DND-41 (cell line): ENCODE measurements around the gene GALNT18.

Source experiments
- EZH2 ChIP-seq: IDR thresholded peaks from 3 replicates; pipeline ENCODE4 v1.6.1; 2012; ENCODE audit warnings: borderline replicate concordance, low read depth, mild to moderate bottlenecking, moderate library complexity, low read length, inconsistent platforms; ENCODE audit not compliant: severe bottlenecking
- TF ChIP-seq, protein P1 (sequence below): IDR thresholded peaks from 2 replicates; pipeline ENCODE4 v1.5.1; 2012; ENCODE audit warnings: borderline replicate concordance, low read length, moderate library complexity, mild to moderate bottlenecking; ENCODE audit not compliant: poor library complexity, severe bottlenecking; ENCODE audit errors: extremely low read depth

DNA sequence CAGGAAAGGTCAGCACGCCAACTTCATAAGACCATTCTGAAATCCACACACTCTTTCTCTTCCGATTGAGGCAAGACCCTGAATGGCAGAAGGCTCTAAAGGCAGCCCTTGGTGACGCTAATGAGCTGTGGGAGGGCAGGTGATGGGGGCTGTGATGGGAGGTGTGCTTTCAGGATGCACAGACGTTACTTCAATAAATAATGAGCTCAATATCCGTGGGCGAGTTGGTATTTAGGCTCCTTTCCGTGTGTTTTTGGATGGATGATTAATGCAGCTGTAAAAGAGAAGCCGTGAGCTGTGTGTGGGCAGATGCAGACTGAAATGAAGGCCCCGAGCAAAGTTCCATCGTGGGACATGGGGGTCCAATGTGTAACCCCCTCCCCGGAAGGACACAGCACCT is 138.2 kb downstream of the GALNT18 start:
- TF ChIP-seq, protein P1, sequence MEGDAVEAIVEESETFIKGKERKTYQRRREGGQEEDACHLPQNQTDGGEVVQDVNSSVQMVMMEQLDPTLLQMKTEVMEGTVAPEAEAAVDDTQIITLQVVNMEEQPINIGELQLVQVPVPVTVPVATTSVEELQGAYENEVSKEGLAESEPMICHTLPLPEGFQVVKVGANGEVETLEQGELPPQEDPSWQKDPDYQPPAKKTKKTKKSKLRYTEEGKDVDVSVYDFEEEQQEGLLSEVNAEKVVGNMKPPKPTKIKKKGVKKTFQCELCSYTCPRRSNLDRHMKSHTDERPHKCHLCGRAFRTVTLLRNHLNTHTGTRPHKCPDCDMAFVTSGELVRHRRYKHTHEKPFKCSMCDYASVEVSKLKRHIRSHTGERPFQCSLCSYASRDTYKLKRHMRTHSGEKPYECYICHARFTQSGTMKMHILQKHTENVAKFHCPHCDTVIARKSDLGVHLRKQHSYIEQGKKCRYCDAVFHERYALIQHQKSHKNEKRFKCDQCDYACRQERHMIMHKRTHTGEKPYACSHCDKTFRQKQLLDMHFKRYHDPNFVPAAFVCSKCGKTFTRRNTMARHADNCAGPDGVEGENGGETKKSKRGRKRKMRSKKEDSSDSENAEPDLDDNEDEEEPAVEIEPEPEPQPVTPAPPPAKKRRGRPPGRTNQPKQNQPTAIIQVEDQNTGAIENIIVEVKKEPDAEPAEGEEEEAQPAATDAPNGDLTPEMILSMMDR = no peak
- no peak for TF ChIP-seq EZH2
